Glutamatergic neuron (in vitro differentiated cells): ENCODE data around the gene FAM120B. TPM values are rescaled to one million over a fixed set of nuclear protein-coding genes. Genes with fewer than 3 reads are reported as not detected.
"Not testable (repeated sequence)": the region's sequence is repeated elsewhere in the genome, so short reads cannot be mapped to it uniquely, and the experiment has no call there.

ENCODE experiments used
- DNase-seq: peaks from one replicate; pipeline ENCODE4 v3.0.0; 2022
- H3K27ac Mint-ChIP-seq: one replicate; pipeline ENCODE4 v1.8.0; 2020; ENCODE audit warnings: mild to moderate bottlenecking, mixed read lengths, inconsistent platforms; ENCODE audit not compliant: unreplicated experiment
- H3K27me3 Mint-ChIP-seq: one replicate; pipeline ENCODE4 v1.8.0; 2020; ENCODE audit warnings: mild to moderate bottlenecking, moderate library complexity, mixed read lengths, inconsistent platforms; ENCODE audit not compliant: unreplicated experiment
- H3K36me3 Mint-ChIP-seq: one replicate; pipeline ENCODE4 v1.8.0; 2020; ENCODE audit warnings: mild to moderate bottlenecking, mixed read lengths, inconsistent platforms; ENCODE audit not compliant: unreplicated experiment
- H3K4me1 Mint-ChIP-seq: one replicate; pipeline ENCODE4 v1.8.0; 2020; ENCODE audit warnings: mild to moderate bottlenecking, low read depth, mixed read lengths, inconsistent platforms; ENCODE audit not compliant: unreplicated experiment
- H3K4me3 Mint-ChIP-seq: one replicate; pipeline ENCODE4 v1.8.0; 2020; ENCODE audit warnings: mild to moderate bottlenecking, mixed read lengths, inconsistent platforms; ENCODE audit not compliant: unreplicated experiment
- H3K9me3 Mint-ChIP-seq: one replicate; pipeline ENCODE4 v1.8.0; 2020; ENCODE audit warnings: mild to moderate bottlenecking, moderate library complexity, mixed read lengths, inconsistent platforms; ENCODE audit not compliant: unreplicated experiment
- CTCF ChIP-seq: fragments of 200-600 bp; sonication (generic); IDR thresholded peaks from one replicate; pipeline ENCODE4 v1.5.0; 2021; ENCODE audit not compliant: partially characterized antibody, unreplicated experiment
- total RNA-seq: library from RNA; stranded (reverse); fragmentation: NEBNext Ultra II Directional; extraction: Animal tissue kit (Norgen Biotek cat#: 25700); gene quantifications from one replicate; pipeline ENCODE4 v1.2.1, GENCODE V29; 2021; ENCODE audit not compliant: unreplicated experiment

FAM120B gene
- total RNA-seq, 1 donor from 2014 or later, result 48.3 TPM

GRCh38 chr6:170407200-170407599, 100.6 kb downstream of the FAM120B start:
- H3K36me3 Mint-ChIP-seq, result peaks cover 52% of the 10 kb centered on the region
- H3K27me3 Mint-ChIP-seq, result no peaks in the 10 kb centered on the region
- DNase-seq, result no peak
- H3K27ac Mint-ChIP-seq, result no peak overlapping the region
- peaks cover 7% of the 10 kb centered on the region for H3K4me1 Mint-ChIP-seq
- TF ChIP-seq CTCF, result no peak
- peaks cover 5% of the 10 kb centered on the region for H3K9me3 Mint-ChIP-seq
- H3K4me3 Mint-ChIP-seq, result no peak overlapping the region

DNA sequence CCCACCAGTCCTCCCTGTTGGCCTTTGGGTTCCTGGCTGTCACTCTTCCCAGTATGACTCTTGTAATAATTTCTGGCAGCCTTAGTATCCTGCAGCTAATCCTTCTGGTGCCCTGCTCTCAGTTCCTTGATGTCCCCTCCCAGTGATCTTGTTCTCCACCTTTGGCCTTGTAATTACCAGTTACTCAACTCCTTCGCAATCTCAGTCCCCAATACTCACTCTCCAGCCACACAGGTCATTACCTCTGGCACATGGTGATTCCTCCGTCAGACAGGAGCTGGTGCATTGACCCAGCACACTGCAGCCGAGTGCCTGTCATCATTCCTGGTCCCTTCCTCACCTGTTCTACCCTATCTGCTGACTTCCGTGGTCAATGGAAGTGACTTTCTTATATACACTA, 101.4 kb downstream of the FAM120B start:
- H3K27ac Mint-ChIP-seq, result no peak overlapping the region
- no peak overlapping the region for H3K4me3 Mint-ChIP-seq
- no peaks in the 10 kb centered on the region for H3K27me3 Mint-ChIP-seq
- DNase-seq, result no peak
- peaks cover 7% of the 10 kb centered on the region for H3K4me1 Mint-ChIP-seq
- no peak for TF ChIP-seq CTCF
- peaks cover 5% of the 10 kb centered on the region for H3K9me3 Mint-ChIP-seq
- peaks cover 60% of the 10 kb centered on the region for H3K36me3 Mint-ChIP-seq

- H3K27me3 Mint-ChIP-seq, DNase-seq, H3K4me1 Mint-ChIP-seq, H3K4me3 Mint-ChIP-seq, H3K27ac Mint-ChIP-seq: not testable (repeated sequence)
- peaks cover 12% of the 10 kb centered on the region for H3K9me3 Mint-ChIP-seq
- peaks cover 71% of the 10 kb centered on the region for H3K36me3 Mint-ChIP-seq
Measured at GRCh38 chr6:170409746-170410145, 103.2 kb downstream of the FAM120B start.

DNA sequence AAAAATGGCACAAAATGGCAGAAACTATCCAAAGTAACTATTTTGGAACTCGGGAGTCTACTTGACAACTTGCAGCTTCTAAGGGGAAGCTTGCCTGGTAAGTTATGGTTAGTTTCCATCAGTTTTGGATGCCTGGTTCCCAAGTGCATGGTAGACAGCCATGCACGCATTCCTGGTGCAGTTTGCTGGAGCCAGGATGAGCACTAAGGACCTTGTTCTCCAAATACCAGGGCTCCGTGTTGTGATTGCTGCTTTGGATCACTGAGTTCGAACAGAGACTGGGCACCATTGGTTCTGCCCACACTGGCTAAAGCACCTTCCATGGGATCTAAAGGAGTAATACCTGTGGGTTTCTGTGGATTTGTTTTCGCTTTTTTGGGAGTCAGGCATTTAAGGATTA, 103.7 kb downstream of the FAM120B start:
- peaks cover 12% of the 10 kb centered on the region for H3K9me3 Mint-ChIP-seq
- H3K27ac Mint-ChIP-seq, result no peak overlapping the region
- H3K36me3 Mint-ChIP-seq, result peaks cover 66% of the 10 kb centered on the region

GRCh38 chr6:170415318-170415717, 108.8 kb downstream of the FAM120B start:
- no peaks in the 10 kb centered on the region for H3K27me3 Mint-ChIP-seq
- peaks cover 13% of the 10 kb centered on the region for H3K4me1 Mint-ChIP-seq
- peak overlapping the region; percentile 15 for H3K27ac Mint-ChIP-seq
- peaks cover 33% of the 10 kb centered on the region for H3K36me3 Mint-ChIP-seq
- DNase-seq, result no peak
- H3K9me3 Mint-ChIP-seq, result peaks cover 9% of the 10 kb centered on the region
- no peak for TF ChIP-seq CTCF
- no peak overlapping the region for H3K4me3 Mint-ChIP-seq

More for the DNA sequence above, 103.7 kb downstream of the FAM120B start:
- Mint-ChIP-seq H3K4me1 (no peaks in the 10 kb centered on the region), H3K4me3 (no peak overlapping the region), H3K27me3 (no peaks in the 10 kb centered on the region)
- TF ChIP-seq CTCF, result no peak
- DNase-seq, result no peak

GRCh38 chr6:170416303-170416702, 109.7 kb downstream of the FAM120B start:
- Mint-ChIP-seq H3K27ac (no peak overlapping the region), H3K27me3 (no peaks in the 10 kb centered on the region), H3K36me3 (peaks cover 23% of the 10 kb centered on the region), H3K4me3 (no peak overlapping the region), H3K9me3 (peaks cover 9% of the 10 kb centered on the region), H3K4me1 (peaks cover 13% of the 10 kb centered on the region)
- TF ChIP-seq CTCF, result no peak
- no peak for DNase-seq
